ENCODE results near the gene PRKG2.

DNA sequence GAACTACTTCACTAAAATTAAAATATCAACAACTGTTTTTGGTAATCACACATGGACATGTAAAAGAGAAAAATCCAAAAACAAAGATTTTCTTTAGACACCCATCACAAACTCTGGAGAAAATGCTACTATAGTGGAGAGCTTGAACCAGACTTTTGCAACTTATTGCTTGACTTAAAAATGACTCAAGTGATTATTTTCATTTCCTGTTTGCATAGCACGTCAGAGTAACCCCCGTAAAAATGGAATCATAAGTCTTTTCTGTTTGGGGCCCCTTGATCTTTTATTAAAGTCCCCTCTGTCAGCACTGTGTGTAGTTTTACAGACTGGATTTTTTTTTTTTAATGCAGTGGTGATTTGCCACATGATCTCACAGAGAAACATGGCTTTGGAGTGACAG lies 79.5 kb downstream of the PRKG2 start:
- TF ChIP-seq, protein P1, sequence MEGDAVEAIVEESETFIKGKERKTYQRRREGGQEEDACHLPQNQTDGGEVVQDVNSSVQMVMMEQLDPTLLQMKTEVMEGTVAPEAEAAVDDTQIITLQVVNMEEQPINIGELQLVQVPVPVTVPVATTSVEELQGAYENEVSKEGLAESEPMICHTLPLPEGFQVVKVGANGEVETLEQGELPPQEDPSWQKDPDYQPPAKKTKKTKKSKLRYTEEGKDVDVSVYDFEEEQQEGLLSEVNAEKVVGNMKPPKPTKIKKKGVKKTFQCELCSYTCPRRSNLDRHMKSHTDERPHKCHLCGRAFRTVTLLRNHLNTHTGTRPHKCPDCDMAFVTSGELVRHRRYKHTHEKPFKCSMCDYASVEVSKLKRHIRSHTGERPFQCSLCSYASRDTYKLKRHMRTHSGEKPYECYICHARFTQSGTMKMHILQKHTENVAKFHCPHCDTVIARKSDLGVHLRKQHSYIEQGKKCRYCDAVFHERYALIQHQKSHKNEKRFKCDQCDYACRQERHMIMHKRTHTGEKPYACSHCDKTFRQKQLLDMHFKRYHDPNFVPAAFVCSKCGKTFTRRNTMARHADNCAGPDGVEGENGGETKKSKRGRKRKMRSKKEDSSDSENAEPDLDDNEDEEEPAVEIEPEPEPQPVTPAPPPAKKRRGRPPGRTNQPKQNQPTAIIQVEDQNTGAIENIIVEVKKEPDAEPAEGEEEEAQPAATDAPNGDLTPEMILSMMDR (conservative IDR thresholded peaks at IDR 0.05; ENCODE audit: low read length): no peak
- no peak for TF ChIP-seq EZH2phosphoT487 (IDR thresholded peaks at IDR 0.05; ENCODE audit: borderline replicate concordance, low read depth, low read length)

All from OCI-LY7 (cell line).